ENCODE data around the gene USP34. TPM values are rescaled to one million over a fixed set of nuclear protein-coding genes. Genes with fewer than 3 reads are reported as not detected.

The USP34 gene
- total and polyA plus RNA-seq, 2 of the 8 experiments (the other 6 are each of a cell fraction or from before 2014, with no cell fraction given) = 56.7 to 91.7 TPM

DNA sequence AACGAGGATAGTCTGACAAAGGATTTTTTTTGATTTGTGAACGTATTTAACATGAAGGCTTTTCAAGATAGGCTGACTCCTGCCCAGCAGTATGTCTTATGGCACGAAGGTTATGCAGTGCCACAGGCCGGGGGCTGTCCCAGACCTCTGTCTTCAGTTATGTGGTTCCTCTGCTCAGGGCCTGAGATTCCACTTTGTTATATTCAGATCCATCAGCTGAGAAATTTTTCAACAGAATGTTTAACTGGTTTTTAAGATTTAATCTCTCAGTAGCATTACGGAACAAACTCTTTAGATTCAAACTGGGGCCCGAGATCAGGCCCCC, 288.9 kb downstream of the USP34 start (continued):
- TF ChIP-seq, protein P1, sequence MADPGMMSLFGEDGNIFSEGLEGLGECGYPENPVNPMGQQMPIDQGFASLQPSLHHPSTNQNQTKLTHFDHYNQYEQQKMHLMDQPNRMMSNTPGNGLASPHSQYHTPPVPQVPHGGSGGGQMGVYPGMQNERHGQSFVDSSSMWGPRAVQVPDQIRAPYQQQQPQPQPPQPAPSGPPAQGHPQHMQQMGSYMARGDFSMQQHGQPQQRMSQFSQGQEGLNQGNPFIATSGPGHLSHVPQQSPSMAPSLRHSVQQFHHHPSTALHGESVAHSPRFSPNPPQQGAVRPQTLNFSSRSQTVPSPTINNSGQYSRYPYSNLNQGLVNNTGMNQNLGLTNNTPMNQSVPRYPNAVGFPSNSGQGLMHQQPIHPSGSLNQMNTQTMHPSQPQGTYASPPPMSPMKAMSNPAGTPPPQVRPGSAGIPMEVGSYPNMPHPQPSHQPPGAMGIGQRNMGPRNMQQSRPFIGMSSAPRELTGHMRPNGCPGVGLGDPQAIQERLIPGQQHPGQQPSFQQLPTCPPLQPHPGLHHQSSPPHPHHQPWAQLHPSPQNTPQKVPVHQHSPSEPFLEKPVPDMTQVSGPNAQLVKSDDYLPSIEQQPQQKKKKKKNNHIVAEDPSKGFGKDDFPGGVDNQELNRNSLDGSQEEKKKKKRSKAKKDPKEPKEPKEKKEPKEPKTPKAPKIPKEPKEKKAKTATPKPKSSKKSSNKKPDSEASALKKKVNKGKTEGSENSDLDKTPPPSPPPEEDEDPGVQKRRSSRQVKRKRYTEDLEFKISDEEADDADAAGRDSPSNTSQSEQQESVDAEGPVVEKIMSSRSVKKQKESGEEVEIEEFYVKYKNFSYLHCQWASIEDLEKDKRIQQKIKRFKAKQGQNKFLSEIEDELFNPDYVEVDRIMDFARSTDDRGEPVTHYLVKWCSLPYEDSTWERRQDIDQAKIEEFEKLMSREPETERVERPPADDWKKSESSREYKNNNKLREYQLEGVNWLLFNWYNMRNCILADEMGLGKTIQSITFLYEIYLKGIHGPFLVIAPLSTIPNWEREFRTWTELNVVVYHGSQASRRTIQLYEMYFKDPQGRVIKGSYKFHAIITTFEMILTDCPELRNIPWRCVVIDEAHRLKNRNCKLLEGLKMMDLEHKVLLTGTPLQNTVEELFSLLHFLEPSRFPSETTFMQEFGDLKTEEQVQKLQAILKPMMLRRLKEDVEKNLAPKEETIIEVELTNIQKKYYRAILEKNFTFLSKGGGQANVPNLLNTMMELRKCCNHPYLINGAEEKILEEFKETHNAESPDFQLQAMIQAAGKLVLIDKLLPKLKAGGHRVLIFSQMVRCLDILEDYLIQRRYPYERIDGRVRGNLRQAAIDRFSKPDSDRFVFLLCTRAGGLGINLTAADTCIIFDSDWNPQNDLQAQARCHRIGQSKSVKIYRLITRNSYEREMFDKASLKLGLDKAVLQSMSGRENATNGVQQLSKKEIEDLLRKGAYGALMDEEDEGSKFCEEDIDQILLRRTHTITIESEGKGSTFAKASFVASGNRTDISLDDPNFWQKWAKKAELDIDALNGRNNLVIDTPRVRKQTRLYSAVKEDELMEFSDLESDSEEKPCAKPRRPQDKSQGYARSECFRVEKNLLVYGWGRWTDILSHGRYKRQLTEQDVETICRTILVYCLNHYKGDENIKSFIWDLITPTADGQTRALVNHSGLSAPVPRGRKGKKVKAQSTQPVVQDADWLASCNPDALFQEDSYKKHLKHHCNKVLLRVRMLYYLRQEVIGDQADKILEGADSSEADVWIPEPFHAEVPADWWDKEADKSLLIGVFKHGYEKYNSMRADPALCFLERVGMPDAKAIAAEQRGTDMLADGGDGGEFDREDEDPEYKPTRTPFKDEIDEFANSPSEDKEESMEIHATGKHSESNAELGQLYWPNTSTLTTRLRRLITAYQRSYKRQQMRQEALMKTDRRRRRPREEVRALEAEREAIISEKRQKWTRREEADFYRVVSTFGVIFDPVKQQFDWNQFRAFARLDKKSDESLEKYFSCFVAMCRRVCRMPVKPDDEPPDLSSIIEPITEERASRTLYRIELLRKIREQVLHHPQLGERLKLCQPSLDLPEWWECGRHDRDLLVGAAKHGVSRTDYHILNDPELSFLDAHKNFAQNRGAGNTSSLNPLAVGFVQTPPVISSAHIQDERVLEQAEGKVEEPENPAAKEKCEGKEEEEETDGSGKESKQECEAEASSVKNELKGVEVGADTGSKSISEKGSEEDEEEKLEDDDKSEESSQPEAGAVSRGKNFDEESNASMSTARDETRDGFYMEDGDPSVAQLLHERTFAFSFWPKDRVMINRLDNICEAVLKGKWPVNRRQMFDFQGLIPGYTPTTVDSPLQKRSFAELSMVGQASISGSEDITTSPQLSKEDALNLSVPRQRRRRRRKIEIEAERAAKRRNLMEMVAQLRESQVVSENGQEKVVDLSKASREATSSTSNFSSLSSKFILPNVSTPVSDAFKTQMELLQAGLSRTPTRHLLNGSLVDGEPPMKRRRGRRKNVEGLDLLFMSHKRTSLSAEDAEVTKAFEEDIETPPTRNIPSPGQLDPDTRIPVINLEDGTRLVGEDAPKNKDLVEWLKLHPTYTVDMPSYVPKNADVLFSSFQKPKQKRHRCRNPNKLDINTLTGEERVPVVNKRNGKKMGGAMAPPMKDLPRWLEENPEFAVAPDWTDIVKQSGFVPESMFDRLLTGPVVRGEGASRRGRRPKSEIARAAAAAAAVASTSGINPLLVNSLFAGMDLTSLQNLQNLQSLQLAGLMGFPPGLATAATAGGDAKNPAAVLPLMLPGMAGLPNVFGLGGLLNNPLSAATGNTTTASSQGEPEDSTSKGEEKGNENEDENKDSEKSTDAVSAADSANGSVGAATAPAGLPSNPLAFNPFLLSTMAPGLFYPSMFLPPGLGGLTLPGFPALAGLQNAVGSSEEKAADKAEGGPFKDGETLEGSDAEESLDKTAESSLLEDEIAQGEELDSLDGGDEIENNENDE (IDR thresholded peaks at IDR 0.05; ENCODE audit: insufficient replicate concordance, low read length) = no peak

Measured in H1 (cell line).